Measurements from ENCODE around the gene INPP1. TPM values are rescaled to one million over a fixed set of nuclear protein-coding genes. Genes with fewer than 3 reads are reported as not detected.

The INPP1 gene
- total RNA-seq, 6 experiments from 2014 or later, result 13.9 to 22.0 (median 14.7) TPM

DNA sequence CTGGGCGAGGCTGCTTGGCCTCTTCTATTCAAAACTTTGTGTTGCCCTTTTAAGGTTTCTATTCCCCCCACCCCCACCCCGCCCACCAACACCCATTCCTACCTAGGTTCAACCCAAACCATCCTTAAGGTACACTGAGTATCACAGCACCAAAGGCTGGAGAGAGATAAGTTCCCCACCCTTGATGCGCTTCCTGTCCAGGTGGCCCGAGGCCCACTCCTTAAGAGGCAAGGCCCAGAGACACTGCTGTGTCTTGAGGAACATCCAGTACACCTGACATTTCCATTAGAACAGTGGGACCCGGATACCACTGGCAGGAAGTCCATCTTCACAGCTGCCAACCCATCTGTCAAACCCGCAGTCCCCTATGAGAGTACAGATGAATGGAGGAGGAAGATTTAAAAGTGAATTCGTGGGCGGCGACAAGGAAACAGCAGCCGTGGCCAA lies 277 bp upstream of the INPP1 start:
- no peak for ATAC-seq
- H3K27ac ChIP-seq, result peak overlapping the region; percentile 92 to 97 (median 93)

DNA sequence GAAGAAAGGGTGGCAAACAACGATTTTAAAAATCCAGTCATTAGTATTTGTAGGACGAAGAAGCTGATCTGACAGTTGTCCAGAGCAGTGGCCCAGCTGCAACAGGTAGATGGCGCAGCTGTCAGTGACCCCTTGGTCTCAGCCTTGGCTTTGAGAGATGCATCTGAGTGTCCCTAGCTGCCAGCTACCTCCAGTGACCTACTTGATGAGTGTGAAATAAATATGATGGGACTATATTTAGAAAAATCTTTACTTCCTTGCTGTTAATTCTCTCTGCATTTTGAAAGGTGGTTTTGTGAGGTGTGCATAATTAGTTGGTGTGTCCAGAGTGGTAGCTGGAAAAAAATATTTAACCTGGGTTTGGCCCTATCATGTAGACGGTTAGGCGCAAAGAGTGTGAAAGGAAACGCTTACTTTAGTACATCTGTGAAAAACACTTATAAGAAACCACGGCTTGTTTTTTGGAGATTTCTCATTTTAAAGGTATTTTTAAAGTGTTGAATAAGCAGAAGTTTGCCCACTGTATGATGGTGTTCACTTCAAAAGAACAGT lies 963 bp downstream of the INPP1 start:
- Histone ChIP-seq H3K4me1 (peaks cover 0 to 9% (median 1%) of the 10 kb centered on the region in 4 donors), H3K9me3 (no peaks in the 10 kb centered on the region), H3K27ac (peak overlapping the region; percentile 92 to 97 (median 93)), H3K36me3 (no peaks in the 10 kb centered on the region), H3K4me3 (peak overlapping the region; percentile 67 to 78 (median 67)), H3K27me3 (no peaks in the 10 kb centered on the region)
- TF ChIP-seq, protein P1, sequence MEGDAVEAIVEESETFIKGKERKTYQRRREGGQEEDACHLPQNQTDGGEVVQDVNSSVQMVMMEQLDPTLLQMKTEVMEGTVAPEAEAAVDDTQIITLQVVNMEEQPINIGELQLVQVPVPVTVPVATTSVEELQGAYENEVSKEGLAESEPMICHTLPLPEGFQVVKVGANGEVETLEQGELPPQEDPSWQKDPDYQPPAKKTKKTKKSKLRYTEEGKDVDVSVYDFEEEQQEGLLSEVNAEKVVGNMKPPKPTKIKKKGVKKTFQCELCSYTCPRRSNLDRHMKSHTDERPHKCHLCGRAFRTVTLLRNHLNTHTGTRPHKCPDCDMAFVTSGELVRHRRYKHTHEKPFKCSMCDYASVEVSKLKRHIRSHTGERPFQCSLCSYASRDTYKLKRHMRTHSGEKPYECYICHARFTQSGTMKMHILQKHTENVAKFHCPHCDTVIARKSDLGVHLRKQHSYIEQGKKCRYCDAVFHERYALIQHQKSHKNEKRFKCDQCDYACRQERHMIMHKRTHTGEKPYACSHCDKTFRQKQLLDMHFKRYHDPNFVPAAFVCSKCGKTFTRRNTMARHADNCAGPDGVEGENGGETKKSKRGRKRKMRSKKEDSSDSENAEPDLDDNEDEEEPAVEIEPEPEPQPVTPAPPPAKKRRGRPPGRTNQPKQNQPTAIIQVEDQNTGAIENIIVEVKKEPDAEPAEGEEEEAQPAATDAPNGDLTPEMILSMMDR (IDR thresholded peaks at IDR 0.05), result peak; percentile 46 to 66 (median 54)
- TF ChIP-seq POLR2A (IDR thresholded peaks at IDR 0.05), result no peak
- peak; percentile 69 to 85 (median 84) for DNase-seq
- 10% methylated on average over 7 of the region's 7 CpGs for WGBS (ENCODE audit: insufficient coverage, low coverage, low lambda C conversion rate, missing lambda C conversion rate)
- ATAC-seq, result peak; percentile 89 to 95 (median 90)
- intact Hi-C loops (cut with DNase I), result no loop called here

More for the DNA sequence above, 277 bp upstream of the INPP1 start:
- Histone ChIP-seq H3K36me3 (no peaks in the 10 kb centered on the region), H3K4me1 (peaks cover 0 to 8% (median 1%) of the 10 kb centered on the region in 4 donors), H3K4me3 (peak overlapping the region; percentile 67 to 78 (median 67)), H3K9me3 (no peaks in the 10 kb centered on the region), H3K27me3 (no peaks in the 10 kb centered on the region)
- TF ChIP-seq POLR2A (IDR thresholded peaks at IDR 0.05), result no peak
- TF ChIP-seq, protein P1 (IDR thresholded peaks at IDR 0.05), result no peak
- DNase-seq, result no peak
- 26% methylated on average over 7 of the region's 10 CpGs for WGBS (ENCODE audit: insufficient coverage, low coverage, low lambda C conversion rate, missing lambda C conversion rate)
- intact Hi-C loops (cut with DNase I), result no loop called here

DNA sequence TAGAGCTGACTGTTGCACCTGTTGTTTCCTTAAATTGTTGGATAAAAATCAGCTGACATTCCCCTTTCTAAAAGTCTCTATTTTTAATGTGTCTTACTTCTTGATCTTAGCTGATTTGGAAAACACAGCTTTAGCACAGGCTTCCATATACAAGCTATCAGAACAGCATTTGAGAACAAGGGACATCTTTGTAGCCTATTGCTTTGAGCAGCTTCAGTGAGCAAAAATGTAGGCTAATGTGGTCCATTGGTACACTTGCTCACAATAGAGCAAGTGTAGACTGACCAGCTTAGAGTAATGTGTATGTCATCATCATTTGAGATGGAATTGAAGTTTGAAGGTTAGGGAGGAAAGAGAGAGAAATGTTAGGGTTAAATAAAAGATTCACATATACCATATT lies 7.0 kb downstream of the INPP1 start:
- Histone ChIP-seq H3K36me3 (no peaks in the 10 kb centered on the region), H3K27me3 (no peaks in the 10 kb centered on the region), H3K4me1 (peaks cover 0 to 28% (median 12%) of the 10 kb centered on the region in 4 donors), H3K9me3 (no peaks in the 10 kb centered on the region), H3K4me3 (no peak overlapping the region), H3K27ac (no peak overlapping the region)
- intact Hi-C loops (cut with DNase I), result no loop called here
- no peak for DNase-seq
- ATAC-seq, result no peak
- TF ChIP-seq, protein P1 (IDR thresholded peaks at IDR 0.05), result no peak
- no peak for TF ChIP-seq POLR2A (IDR thresholded peaks at IDR 0.05)

DNA sequence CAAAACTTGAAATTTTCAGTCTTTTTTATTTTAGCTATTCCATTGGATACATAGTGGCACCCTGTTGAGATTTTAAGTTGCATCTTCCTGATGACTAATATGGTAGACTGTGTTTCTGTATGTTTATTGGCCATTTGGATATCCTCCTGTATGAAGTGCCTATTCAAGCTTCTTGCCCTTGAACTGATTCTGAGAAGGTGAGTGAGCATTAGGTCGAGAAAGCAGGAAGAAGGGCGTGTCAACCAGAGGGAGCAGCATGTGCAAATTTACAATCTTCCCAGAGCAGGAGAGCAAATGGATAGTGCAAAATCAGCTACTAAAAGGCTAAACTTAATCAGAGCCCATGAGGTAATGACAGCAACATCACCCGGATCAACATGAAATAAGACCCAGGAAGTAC lies 8.6 kb downstream of the INPP1 start:
- Histone ChIP-seq H3K27ac (peak overlapping the region in 1 of 3 donors; percentile 92), H3K4me1 (peaks cover 0 to 43% (median 12%) of the 10 kb centered on the region in 4 donors), H3K9me3 (no peaks in the 10 kb centered on the region), H3K4me3 (no peak overlapping the region), H3K27me3 (no peaks in the 10 kb centered on the region), H3K36me3 (no peaks in the 10 kb centered on the region)
- ATAC-seq (no peak), DNase-seq (no peak)
- intact Hi-C loops (cut with DNase I), result no loop called here
- TF ChIP-seq, protein P1 (IDR thresholded peaks at IDR 0.05), result no peak
- no peak for TF ChIP-seq POLR2A (IDR thresholded peaks at IDR 0.05)
- WGBS (ENCODE audit: insufficient coverage, low coverage, low lambda C conversion rate, missing lambda C conversion rate), result 88% methylated on average over 2 of the region's 3 CpGs

Data from right lobe of liver (tissue), 6 donors.